ENCODE results near the gene OXSM. TPM values are rescaled to one million over a fixed set of nuclear protein-coding genes. Genes with fewer than 3 reads are reported as not detected.

OXSM gene
- total and polyA plus RNA-seq, 2 donors (not counting 3 experiments of a cell fraction or from before 2014, with no cell fraction given), result 8.1 to 9.0 TPM

DNA sequence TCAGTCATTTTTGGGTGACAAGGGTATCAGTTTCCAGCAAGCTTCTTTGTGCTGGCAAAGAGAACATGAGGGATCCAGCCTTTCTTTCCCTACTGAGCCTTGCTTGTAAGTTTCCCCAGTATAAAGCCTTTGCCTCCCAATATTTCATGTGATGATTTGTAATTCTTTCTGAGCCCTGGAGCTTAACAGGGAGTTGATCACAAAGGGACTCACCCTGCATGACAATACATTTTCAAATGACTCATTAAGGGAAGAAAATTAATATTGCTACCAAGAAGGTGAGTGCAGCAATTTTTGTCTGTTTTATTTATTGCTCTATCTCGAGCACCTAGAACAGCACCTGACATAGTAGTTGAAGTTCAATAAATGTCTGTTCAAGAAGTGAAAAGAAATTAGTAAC, 27.7 kb downstream of the OXSM start:
- POLR2A ChIA-PET, result no interaction called here
- dilution Hi-C loops (cut with MboI; ENCODE audit: extremely low pct_ligation_motif_present, low sequenced_read_pairs), result no loop called here
- H3K9ac ChIP-seq (replicated peaks; ENCODE audit: extremely low read depth, insufficient read depth, low read length), result no peak overlapping the region
- peaks cover 3% of the 10 kb centered on the region for H3K4me1 ChIP-seq (ENCODE audit: control insufficient read depth, extremely low read depth, insufficient read depth, low read length)
- DNase-seq (ENCODE audit: low read depth, low spot score) (no peak), FAIRE-seq (no peak)
- H3K36me3 ChIP-seq (ENCODE audit: control insufficient read depth in 2 of 2, extremely low read depth in 1 of 2, insufficient read depth in 2 of 2, low read length in 2 of 2), result no peaks in the 10 kb centered on the region
- BruUV-seq (replicated peaks), result no TSS peak
- H3K27ac ChIP-seq (ENCODE audit: insufficient read depth, low read depth, low read length), result no peak overlapping the region
- no peaks in the 10 kb centered on the region for H4K20me1 ChIP-seq (replicated peaks; ENCODE audit: control insufficient read depth, extremely low read depth, insufficient read depth, low read length)
- intact Hi-C loops (cut with micrococcal nuclease), result no loop called here
- H3K27me3 ChIP-seq (ENCODE audit: control insufficient read depth in 2 of 2, insufficient read depth in 2 of 2, low read length in 2 of 2), result peaks cover 0 to 2% of the 10 kb centered on the region in 2 experiments
- CTCF ChIA-PET, result no interaction called here
- H3K9me1 ChIP-seq (replicated peaks; ENCODE audit: control insufficient read depth, extremely low read depth, insufficient read depth, low read length), result no peaks in the 10 kb centered on the region
- H3K9me3 ChIP-seq (replicated peaks; ENCODE audit: control insufficient read depth, insufficient read depth, low read length), result no peaks in the 10 kb centered on the region
- no peak overlapping the region for H2AFZ ChIP-seq (ENCODE audit: low read depth, low read length)
- H3K4me3 ChIP-seq (replicated peaks in 1 of 3; ENCODE audit: insufficient read depth in 1 of 3, low read depth in 1 of 3, low read length in 3 of 3), result no peak overlapping the region
- TF ChIP-seq POLR2A (IDR thresholded peaks at IDR 0.05; ENCODE audit: low read depth, low read length) (no peak), FOS (IDR thresholded peaks at IDR 0.05; ENCODE audit: borderline replicate concordance, insufficient read depth, low read length) (no peak), GATA2 (IDR thresholded peaks at IDR 0.05; ENCODE audit: insufficient read depth, insufficient read length, low read depth, low read length) (no peak), EZH2 (IDR thresholded peaks at IDR 0.05; ENCODE audit: borderline replicate concordance, low read depth, low read length, severe bottlenecking) (no peak), JUN (IDR thresholded peaks at IDR 0.05; ENCODE audit: borderline replicate concordance, insufficient read depth, insufficient read length, low read depth) (no peak), POLR2AphosphoS5 (IDR thresholded peaks at IDR 0.05; ENCODE audit: insufficient read depth, low read depth, low read length) (no peak), MYC (IDR thresholded peaks at IDR 0.05; ENCODE audit: low read depth, low read length) (no peak)
- TF ChIP-seq, protein P1, sequence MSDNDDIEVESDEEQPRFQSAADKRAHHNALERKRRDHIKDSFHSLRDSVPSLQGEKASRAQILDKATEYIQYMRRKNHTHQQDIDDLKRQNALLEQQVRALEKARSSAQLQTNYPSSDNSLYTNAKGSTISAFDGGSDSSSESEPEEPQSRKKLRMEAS (IDR thresholded peaks at IDR 0.05; ENCODE audit: insufficient read depth, insufficient read length), result no peak
- TF ChIP-seq, protein P2, sequence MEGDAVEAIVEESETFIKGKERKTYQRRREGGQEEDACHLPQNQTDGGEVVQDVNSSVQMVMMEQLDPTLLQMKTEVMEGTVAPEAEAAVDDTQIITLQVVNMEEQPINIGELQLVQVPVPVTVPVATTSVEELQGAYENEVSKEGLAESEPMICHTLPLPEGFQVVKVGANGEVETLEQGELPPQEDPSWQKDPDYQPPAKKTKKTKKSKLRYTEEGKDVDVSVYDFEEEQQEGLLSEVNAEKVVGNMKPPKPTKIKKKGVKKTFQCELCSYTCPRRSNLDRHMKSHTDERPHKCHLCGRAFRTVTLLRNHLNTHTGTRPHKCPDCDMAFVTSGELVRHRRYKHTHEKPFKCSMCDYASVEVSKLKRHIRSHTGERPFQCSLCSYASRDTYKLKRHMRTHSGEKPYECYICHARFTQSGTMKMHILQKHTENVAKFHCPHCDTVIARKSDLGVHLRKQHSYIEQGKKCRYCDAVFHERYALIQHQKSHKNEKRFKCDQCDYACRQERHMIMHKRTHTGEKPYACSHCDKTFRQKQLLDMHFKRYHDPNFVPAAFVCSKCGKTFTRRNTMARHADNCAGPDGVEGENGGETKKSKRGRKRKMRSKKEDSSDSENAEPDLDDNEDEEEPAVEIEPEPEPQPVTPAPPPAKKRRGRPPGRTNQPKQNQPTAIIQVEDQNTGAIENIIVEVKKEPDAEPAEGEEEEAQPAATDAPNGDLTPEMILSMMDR (IDR thresholded peaks at IDR 0.05; ENCODE audit: extremely low read depth in 1 of 2, insufficient read depth in 1 of 2, low read depth in 1 of 2, low read length in 2 of 2), result no peak
- no peaks in the 10 kb centered on the region for H3K79me2 ChIP-seq (ENCODE audit: control insufficient read depth, insufficient read depth, low read length)
- no peak overlapping the region for H3K4me2 ChIP-seq (ENCODE audit: insufficient read depth, low read length)

All from endothelial cell of umbilical vein (primary cell).